ENCODE results near the gene TENM3. TPM values are rescaled to one million over a fixed set of nuclear protein-coding genes. Genes with fewer than 3 reads are reported as not detected.

TENM3 gene
- polyA plus RNA-seq, 1 of the 3 experiments (the other 2 are of a cell fraction), result 10.4 TPM

DNA sequence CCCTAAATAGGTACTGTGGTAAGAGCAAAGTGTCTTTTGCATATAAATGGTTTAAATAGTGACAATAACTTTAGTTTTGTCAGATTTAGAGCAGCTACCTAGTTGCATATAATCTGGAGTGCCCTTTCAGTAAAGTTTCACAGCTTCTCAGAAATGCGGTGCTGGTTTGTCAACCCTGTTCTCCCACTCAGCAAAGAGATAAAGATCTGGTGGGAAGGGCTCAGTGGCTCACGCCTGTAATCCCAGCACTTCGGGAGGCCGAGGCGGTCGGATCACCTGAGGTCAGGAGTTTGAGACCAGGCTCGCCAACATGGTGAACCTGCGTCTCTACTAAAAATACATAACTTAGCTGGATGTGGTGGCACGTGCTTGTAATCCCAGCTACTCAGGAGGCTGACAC, 45.6 kb upstream of the TENM3 start:
- POLR2A ChIA-PET, result no interaction called here
- Histone ChIP-seq H3F3A (replicated peaks; ENCODE audit: insufficient read depth) (no peaks in the 10 kb centered on the region), H3K9me2 (no peaks in the 10 kb centered on the region), H3K27me3 (ENCODE audit: insufficient read depth) (no peaks in the 10 kb centered on the region), H4K20me1 (ENCODE audit: insufficient read depth) (no peaks in the 10 kb centered on the region), H3K9ac (no peak overlapping the region), H3K4me3 (ENCODE audit: low read depth in 2 of 2, low read length in 1 of 2) (no peak overlapping the region), H3K27ac (ENCODE audit: low read depth in 2 of 2, low read length in 1 of 2) (no peak overlapping the region), H3K79me2 (ENCODE audit: insufficient read depth) (no peaks in the 10 kb centered on the region), H2AFZ (ENCODE audit: low read depth) (no peak overlapping the region), H3K4me1 (ENCODE audit: control insufficient read depth in 1 of 2, insufficient read depth in 2 of 2, low read depth in 1 of 2, low read length in 1 of 2) (peaks cover 0 to 5% of the 10 kb centered on the region in 2 experiments; a peak in 2 of 4 replicates), H3K4me2 (no peak overlapping the region), H3K36me3 (replicated peaks in 1 of 2; ENCODE audit: control insufficient read depth in 1 of 2, insufficient read depth in 2 of 2, low read length in 1 of 2) (no peaks in the 10 kb centered on the region), H3K9me3 (no peaks in the 10 kb centered on the region)
- 93% methylated on average over 8 of the region's 9 CpGs for WGBS (ENCODE audit: low lambda C conversion rate)
- no peak for DNase-seq
- CTCF ChIA-PET, result interaction anchor here (0.7 to 1.5 kb wide), 2 partner anchors 11 to 194 kb away, joined by 3 read pairs; no protein-coding TSS in a partner anchor
- TF ChIP-seq RFX5 (IDR thresholded peaks at IDR 0.05; ENCODE audit: low read length) (no peak), EZH2phosphoT487 (IDR thresholded peaks at IDR 0.05; ENCODE audit: borderline replicate concordance, low read depth) (no peak), TCF12 (IDR thresholded peaks at IDR 0.05) (no peak), CHD2 (IDR thresholded peaks at IDR 0.05; ENCODE audit: low read length, partially characterized antibody) (no peak), SMC3 (IDR thresholded peaks at IDR 0.05; ENCODE audit: low read depth, low read length) (no peak), POLR2AphosphoS5 (IDR thresholded peaks at IDR 0.05; ENCODE audit: low read depth, low read length) (no peak), JUND (IDR thresholded peaks at IDR 0.05) (no peak), TAF1 (IDR thresholded peaks at IDR 0.05; ENCODE audit: borderline replicate concordance, low read depth, low read length) (no peak), MEF2A (IDR thresholded peaks at IDR 0.05; ENCODE audit: borderline replicate concordance, low read depth) (no peak), FOSL2 (IDR thresholded peaks at IDR 0.05; ENCODE audit: borderline replicate concordance, low read depth) (no peak), GABPA (IDR thresholded peaks at IDR 0.05; ENCODE audit: low read depth) (no peak), MXI1 (IDR thresholded peaks at IDR 0.05; ENCODE audit: low read depth, low read length) (no peak)
- TF ChIP-seq, protein P1, sequence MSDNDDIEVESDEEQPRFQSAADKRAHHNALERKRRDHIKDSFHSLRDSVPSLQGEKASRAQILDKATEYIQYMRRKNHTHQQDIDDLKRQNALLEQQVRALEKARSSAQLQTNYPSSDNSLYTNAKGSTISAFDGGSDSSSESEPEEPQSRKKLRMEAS (IDR thresholded peaks at IDR 0.05; ENCODE audit: low read depth), result no peak
- TF ChIP-seq, protein P2, sequence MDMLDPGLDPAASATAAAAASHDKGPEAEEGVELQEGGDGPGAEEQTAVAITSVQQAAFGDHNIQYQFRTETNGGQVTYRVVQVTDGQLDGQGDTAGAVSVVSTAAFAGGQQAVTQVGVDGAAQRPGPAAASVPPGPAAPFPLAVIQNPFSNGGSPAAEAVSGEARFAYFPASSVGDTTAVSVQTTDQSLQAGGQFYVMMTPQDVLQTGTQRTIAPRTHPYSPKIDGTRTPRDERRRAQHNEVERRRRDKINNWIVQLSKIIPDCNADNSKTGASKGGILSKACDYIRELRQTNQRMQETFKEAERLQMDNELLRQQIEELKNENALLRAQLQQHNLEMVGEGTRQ (IDR thresholded peaks at IDR 0.05; ENCODE audit: borderline replicate concordance, low read depth, low read length), result no peak
- TF ChIP-seq, protein P3, sequence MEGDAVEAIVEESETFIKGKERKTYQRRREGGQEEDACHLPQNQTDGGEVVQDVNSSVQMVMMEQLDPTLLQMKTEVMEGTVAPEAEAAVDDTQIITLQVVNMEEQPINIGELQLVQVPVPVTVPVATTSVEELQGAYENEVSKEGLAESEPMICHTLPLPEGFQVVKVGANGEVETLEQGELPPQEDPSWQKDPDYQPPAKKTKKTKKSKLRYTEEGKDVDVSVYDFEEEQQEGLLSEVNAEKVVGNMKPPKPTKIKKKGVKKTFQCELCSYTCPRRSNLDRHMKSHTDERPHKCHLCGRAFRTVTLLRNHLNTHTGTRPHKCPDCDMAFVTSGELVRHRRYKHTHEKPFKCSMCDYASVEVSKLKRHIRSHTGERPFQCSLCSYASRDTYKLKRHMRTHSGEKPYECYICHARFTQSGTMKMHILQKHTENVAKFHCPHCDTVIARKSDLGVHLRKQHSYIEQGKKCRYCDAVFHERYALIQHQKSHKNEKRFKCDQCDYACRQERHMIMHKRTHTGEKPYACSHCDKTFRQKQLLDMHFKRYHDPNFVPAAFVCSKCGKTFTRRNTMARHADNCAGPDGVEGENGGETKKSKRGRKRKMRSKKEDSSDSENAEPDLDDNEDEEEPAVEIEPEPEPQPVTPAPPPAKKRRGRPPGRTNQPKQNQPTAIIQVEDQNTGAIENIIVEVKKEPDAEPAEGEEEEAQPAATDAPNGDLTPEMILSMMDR (IDR thresholded peaks at IDR 0.05), result no peak
- TF ChIP-seq, protein P4, sequence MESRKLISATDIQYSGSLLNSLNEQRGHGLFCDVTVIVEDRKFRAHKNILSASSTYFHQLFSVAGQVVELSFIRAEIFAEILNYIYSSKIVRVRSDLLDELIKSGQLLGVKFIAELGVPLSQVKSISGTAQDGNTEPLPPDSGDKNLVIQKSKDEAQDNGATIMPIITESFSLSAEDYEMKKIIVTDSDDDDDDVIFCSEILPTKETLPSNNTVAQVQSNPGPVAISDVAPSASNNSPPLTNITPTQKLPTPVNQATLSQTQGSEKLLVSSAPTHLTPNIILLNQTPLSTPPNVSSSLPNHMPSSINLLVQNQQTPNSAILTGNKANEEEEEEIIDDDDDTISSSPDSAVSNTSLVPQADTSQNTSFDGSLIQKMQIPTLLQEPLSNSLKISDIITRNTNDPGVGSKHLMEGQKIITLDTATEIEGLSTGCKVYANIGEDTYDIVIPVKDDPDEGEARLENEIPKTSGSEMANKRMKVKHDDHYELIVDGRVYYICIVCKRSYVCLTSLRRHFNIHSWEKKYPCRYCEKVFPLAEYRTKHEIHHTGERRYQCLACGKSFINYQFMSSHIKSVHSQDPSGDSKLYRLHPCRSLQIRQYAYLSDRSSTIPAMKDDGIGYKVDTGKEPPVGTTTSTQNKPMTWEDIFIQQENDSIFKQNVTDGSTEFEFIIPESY (IDR thresholded peaks at IDR 0.05; ENCODE audit: borderline replicate concordance, low read depth), result no peak
- TF ChIP-seq, protein P5, sequence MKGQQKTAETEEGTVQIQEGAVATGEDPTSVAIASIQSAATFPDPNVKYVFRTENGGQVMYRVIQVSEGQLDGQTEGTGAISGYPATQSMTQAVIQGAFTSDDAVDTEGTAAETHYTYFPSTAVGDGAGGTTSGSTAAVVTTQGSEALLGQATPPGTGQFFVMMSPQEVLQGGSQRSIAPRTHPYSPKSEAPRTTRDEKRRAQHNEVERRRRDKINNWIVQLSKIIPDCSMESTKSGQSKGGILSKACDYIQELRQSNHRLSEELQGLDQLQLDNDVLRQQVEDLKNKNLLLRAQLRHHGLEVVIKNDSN (IDR thresholded peaks at IDR 0.05; ENCODE audit: borderline replicate concordance, low read depth), result no peak
- TF ChIP-seq, protein P6, sequence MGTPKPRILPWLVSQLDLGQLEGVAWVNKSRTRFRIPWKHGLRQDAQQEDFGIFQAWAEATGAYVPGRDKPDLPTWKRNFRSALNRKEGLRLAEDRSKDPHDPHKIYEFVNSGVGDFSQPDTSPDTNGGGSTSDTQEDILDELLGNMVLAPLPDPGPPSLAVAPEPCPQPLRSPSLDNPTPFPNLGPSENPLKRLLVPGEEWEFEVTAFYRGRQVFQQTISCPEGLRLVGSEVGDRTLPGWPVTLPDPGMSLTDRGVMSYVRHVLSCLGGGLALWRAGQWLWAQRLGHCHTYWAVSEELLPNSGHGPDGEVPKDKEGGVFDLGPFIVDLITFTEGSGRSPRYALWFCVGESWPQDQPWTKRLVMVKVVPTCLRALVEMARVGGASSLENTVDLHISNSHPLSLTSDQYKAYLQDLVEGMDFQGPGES (IDR thresholded peaks at IDR 0.05; ENCODE audit: low read depth, low read length), result no peak
